GM12878 (cell line): Measurements from ENCODE around the gene TRIM54. TPM values are rescaled to one million over a fixed set of nuclear protein-coding genes. Genes with fewer than 3 reads are reported as not detected.

Experiments
- ATAC-seq: fragments of 200-7000 bp; cut with Tn5 transposase; 3 replicates; pipeline ENCODE4 v1.9.1; 2020; ENCODE audit warnings: mild to moderate bottlenecking, moderate library complexity
- BruUV-seq: library from RNA; stranded (reverse); fragments of 400-500 nt; replicated peaks from 2 replicates; lab custom pipeline; 2021; lab: Mats Ljungman, UMichigan
- CTCF ChIA-PET: fragments of 300-600 bp; sonication (Branson Sonifier 250); formaldehyde crosslinking; extraction: SDS; loops from one replicate; lab custom pipeline; 2021; ENCODE audit warnings: inconsistent platforms; lab: Yijun Ruan, JAX
- POLR2A ChIA-PET: fragments of 350-600 bp; formaldehyde crosslinking; extraction: SDS; loops from one replicate; lab custom pipeline; 2021; ENCODE audit warnings: inconsistent platforms; lab: Charles Lee
- RAD21 ChIA-PET: fragments of 300-600 bp; sonication (Branson Sonifier 250); formaldehyde crosslinking; loops from one replicate; lab custom pipeline; 2023; ENCODE audit warnings: antibody characterized with exemption; ENCODE audit not compliant: unreplicated experiment; lab: Charles Lee
- SMC1A ChIA-PET: fragments of 300-600 bp; sonication (Branson Sonifier 250); formaldehyde crosslinking; loops from one replicate; lab custom pipeline; 2023; ENCODE audit not compliant: unreplicated experiment, uncharacterized antibody; lab: Charles Lee
- DNase-seq: peaks from one replicate; pipeline ENCODE4 v3.0.0-alpha.2; 2011; ENCODE audit warnings: low read depth, low spot score
- FAIRE-seq: peaks from 3 replicates; lab custom pipeline; 2011; peaks lifted over from hg19 to GRCh38; lab: Jason Lieb, UNC
- H2AFZ ChIP-seq: 2 replicates; pipeline ENCODE4 v1.6.0; 2011; ENCODE audit warnings: low read depth, low read length, control low read depth; ENCODE audit not compliant: control insufficient read depth
- H3K27ac ChIP-seq: 2 replicates; pipeline ENCODE4 v1.5.1; 2011; ENCODE audit warnings: control low read depth; ENCODE audit not compliant: control insufficient read depth, insufficient read depth
- H3K27me3 ChIP-seq, 2 experiments: replicated peaks in 1 of 2; 2 replicates each; pipeline versions ENCODE4 v1.6.0 to v1.6.1; 2011; ENCODE audit warnings: low read length in 1 of 2; ENCODE audit not compliant: control insufficient read depth in 2 of 2, insufficient read depth in 2 of 2
- H3K36me3 ChIP-seq, 2 experiments: 2 replicates each; pipeline ENCODE4 v1.5.1; 2011; ENCODE audit warnings: low read length in 1 of 2; ENCODE audit not compliant: control insufficient read depth in 2 of 2, insufficient read depth in 2 of 2
- H3K4me1 ChIP-seq: 2 replicates; pipeline ENCODE4 v1.6.1; 2011; ENCODE audit warnings: mild to moderate bottlenecking, low read length, moderate library complexity, mixed read lengths; ENCODE audit not compliant: control insufficient read depth, insufficient read depth
- H3K4me2 ChIP-seq: 2 replicates; pipeline ENCODE4 v1.6.0; 2011; ENCODE audit warnings: control low read depth; ENCODE audit not compliant: control insufficient read depth, insufficient read depth
- H3K4me3 ChIP-seq: fragments of 200-600 bp; sonication (generic); 2 replicates; pipeline ENCODE4 v1.5.1; 2016
- H3K79me2 ChIP-seq: 2 replicates; pipeline ENCODE4 v1.6.0; 2011; ENCODE audit warnings: low read length; ENCODE audit not compliant: control insufficient read depth, insufficient read depth
- H3K9ac ChIP-seq: 2 replicates; pipeline ENCODE4 v1.8.0; 2011; ENCODE audit warnings: low read length, control low read depth, mixed read lengths; ENCODE audit not compliant: control insufficient read depth, insufficient read depth
- H3K9me3 ChIP-seq: replicated peaks from 3 replicates; pipeline ENCODE4 v1.5.1; 2011; ENCODE audit warnings: mild to moderate bottlenecking, low read length; ENCODE audit not compliant: control insufficient read depth, insufficient read depth
- H4K20me1 ChIP-seq: 2 replicates; pipeline ENCODE4 v1.6.0; 2011; ENCODE audit not compliant: control insufficient read depth, insufficient read depth
- CTCF ChIP-seq, 3 experiments: IDR thresholded peaks in 2 of 3; conservative IDR thresholded peaks in 1 of 3; 2 replicates each; pipeline ENCODE4 v1.5.1; 2011; ENCODE audit warnings: low read depth in 3 of 3, low read length in 3 of 3, mild to moderate bottlenecking in 3 of 3, control low read depth in 2 of 3, moderate library complexity in 2 of 3, inconsistent platforms in 1 of 3, mixed read lengths in 1 of 3; ENCODE audit not compliant: control insufficient read depth in 2 of 3, insufficient read depth in 1 of 3; ENCODE audit errors: extremely low read depth in 1 of 3
- MAX ChIP-seq: IDR thresholded peaks from 2 replicates; pipeline ENCODE4 v1.6.1; 2012; ENCODE audit warnings: low read depth, low read length, improper control_type of control experiment
- POLR2A ChIP-seq: IDR thresholded peaks from 2 replicates; pipeline ENCODE4 v1.6.1; 2011; ENCODE audit warnings: low read depth, mild to moderate bottlenecking, low read length
- WGBS: methylation state at CpG from one replicate; pipeline ENCODE4 v1.1.6; 2016; ENCODE audit warnings: low lambda C conversion rate; ENCODE audit not compliant: insufficient replicate concordance, insufficient coverage; ENCODE audit errors: missing lambda C conversion rate; 5-methylcytosine and 5-hydroxymethylcytosine counted together
- in situ Hi-C: fragments of 300-500 bp; cut with MboI; formaldehyde crosslinking; loops from 9 replicates; pipeline ENCODE4 v1.14.3; 2018; ENCODE audit warnings: mixed read lengths
- intact Hi-C: fragments of 100-400 bp; cut with micrococcal nuclease; formaldehyde crosslinking; loops from one replicate; pipeline ENCODE4 v1.14.2; 2022; ENCODE audit not compliant: unreplicated experiment
- polyA plus RNA-seq, 11 experiments: library from polyadenylated mRNA; depleted of rRNA in 4 of 11; unstranded in 6 of 11; stranded (reverse) in 5 of 11; fragments of >200 nt; fragmentation: Nextera tagmentation in 4 of 11; fragmentation: Illumina TruSeq in 1 of 11; extraction: Ambion mirVana in 4 of 11; extraction: Trizol in 1 of 11; gene quantifications; 1 replicate in 1 of 11; 2 replicates in 10 of 11; pipeline versions ENCODE4 v1.2.1 to v1.2.3, GENCODE V29; 2011 to 2016; ENCODE audit warnings: inconsistent platforms in 2 of 11, missing spikeins in 2 of 11, low read depth in 1 of 11
- total RNA-seq, 4 experiments: library from RNA; depleted of rRNA in 3 of 4; stranded (reverse); fragments of >200 nt in 3 of 4; fragmentation: Illumina TruSeq in 1 of 4; extraction: Trizol in 1 of 4; gene quantifications; 2 replicates each; pipeline versions ENCODE4 v1.2.1 to v1.2.3, GENCODE V29; 2013 to 2021

Gene TRIM54
- total and polyA plus RNA-seq, 10 of the 15 experiments (the other 5 are each of a cell fraction or from before 2014, with no cell fraction given), result 0.03 to 0.08 TPM; not detected in 8

- POLR2A ChIA-PET, result no interaction called here
- FAIRE-seq (no peak), ATAC-seq (no peak), DNase-seq (no peak)
- H3K27ac ChIP-seq, result no peak overlapping the region
- H3K9me3 ChIP-seq, result no peaks in the 10 kb centered on the region
- no peak overlapping the region for H3K9ac ChIP-seq
- peaks cover 6% of the 10 kb centered on the region for H3K4me1 ChIP-seq
- no peak overlapping the region for H3K4me3 ChIP-seq
- RAD21 ChIA-PET, result interaction anchor here (1.5 kb wide), 1 partner anchor 18 kb away, joined by 6 read pairs; no protein-coding TSS in a partner anchor
- H3K4me2 ChIP-seq, result peak overlapping the region; percentile 95
- H3K36me3 ChIP-seq, result peaks cover 0 to 3% of the 10 kb centered on the region in 2 experiments; a peak in 2 of 4 replicates
- in situ Hi-C loops, result no loop called here
- 77% methylated on average over 8 of the region's 8 CpGs for WGBS
- intact Hi-C loops, result no loop called here
- SMC1A ChIA-PET, result interaction anchor here (1.0 to 3.1 kb wide), 2 partner anchors 18 to 110 kb away, joined by 3 to 17 read pairs; no protein-coding TSS in a partner anchor
- TF ChIP-seq POLR2A (0 out of 2 replicates have a peak, but pooled peaks have one; percentile 28), MAX (no peak), CTCF (IDR thresholded peaks at IDR 0.05 in 2 of 3, conservative IDR thresholded peaks at IDR 0.05 in 1 of 3; ENCODE audit: control insufficient read depth in 2 of 3, extremely low read depth in 1 of 3, insufficient read depth in 1 of 3, low read depth in 3 of 3, low read length in 3 of 3) (0 out of 6 replicates have a peak, but pooled peaks of 1 of the 3 experiments have one; percentile 3)
- H4K20me1 ChIP-seq, result no peaks in the 10 kb centered on the region
- BruUV-seq, result no TSS peak
- peaks cover 27% of the 10 kb centered on the region for H3K79me2 ChIP-seq
- CTCF ChIA-PET, result interaction anchor here (1.3 to 5.7 kb wide), 2 partner anchors 18 to 28 kb away, joined by 4 to 49 read pairs; no protein-coding TSS in a partner anchor
- H2AFZ ChIP-seq, result no peak overlapping the region
- H3K27me3 ChIP-seq, result no peaks in the 10 kb centered on the region
These were observed 38.8 kb downstream of the TRIM54 start for GRCh38 chr2:27320958-27321543.
